GM18907 (cell line): Measurements from ENCODE around the gene CACNA1A.
"Not testable (repeated sequence)": the region's sequence is repeated elsewhere in the genome, so short reads cannot be mapped to it uniquely, and the experiment has no call there.

Experiments used
- ATAC-seq: cut with Tn5 transposase; IDR thresholded peaks from one replicate; pipeline ENCODE4 v1.9.1; 2021; ENCODE audit warnings: mild to moderate bottlenecking, moderate library complexity; ENCODE audit not compliant: unreplicated experiment

Gene CACNA1A

DNA sequence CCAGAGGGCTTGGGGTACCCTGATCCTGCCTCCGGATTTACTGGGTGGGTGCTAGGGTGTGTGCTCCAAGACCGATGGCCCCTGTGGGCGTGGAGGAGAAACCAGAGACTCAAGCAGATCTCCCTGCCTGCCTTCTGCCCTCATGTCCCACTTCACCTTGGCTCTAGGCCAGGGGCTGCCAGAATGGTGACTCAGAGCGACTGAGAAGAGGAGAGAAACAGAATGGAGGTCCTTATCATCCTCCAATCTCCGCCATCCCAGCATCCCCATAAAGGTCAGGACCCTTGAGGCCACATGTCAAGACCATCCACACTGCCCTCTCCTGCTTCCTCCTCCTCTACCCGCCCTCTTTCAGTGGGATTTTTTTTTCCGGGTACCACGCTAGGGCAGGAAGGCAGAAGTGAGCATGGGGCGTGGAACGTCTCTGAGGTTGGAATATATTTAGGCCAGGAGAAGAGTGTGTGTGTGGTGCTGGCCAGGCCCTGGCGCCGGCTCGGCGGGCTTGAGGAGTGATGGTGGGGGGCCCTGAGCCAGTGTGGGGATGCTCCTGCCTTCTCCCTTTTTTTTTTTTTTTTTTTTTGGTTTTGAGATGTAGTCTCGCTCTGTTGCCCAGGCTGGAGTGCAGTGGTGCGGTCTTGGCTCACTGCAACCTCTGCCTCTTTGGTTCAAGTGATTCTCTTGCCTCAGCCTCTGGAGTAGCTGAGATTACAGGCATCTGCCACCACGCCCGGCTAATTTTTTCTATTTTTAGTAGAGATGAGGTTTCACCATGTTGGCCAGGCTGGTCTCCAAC, 333.7 kb downstream of the CACNA1A start:
- ATAC-seq: no peak

DNA sequence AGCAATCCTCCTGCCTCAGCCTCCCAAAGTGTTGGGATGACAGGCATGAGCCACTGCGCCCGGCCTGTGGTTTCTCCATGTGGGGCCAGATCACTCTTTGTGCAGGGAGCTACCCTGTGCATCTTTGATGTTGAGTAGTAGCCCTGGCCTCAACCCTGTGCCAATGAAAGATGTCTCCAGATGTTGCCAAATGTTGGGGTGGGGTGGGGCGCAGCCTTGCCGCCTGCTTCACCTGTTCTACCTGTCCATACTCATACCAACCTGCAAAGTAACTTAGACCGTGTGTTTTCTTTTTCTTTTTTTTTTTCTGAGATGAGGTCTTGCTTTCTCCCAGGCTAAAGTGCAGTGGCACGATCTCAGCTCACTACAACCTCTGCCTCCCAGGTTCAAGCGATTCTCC, 335.1 kb downstream of the CACNA1A start:
- ATAC-seq: no peak

DNA sequence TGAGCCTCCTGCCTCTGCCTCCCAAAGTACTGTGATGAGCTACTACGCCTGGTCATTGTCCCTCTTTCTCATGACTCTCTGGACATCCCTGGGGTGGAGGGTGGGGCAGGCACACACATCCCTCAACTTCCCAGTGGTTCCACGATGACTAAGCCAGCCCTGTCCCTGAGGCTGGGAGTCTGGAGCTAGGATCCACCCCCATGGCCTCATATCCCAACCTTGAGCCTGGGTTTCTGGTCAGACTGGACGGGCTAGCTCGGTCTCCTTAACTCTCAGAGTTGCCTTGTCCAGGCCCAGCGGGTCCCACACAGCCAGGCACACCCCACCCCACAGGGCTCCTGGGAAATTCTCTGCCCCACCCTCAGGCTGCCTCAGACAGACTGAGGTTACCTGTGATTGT, 336.5 kb downstream of the CACNA1A start:
- no peak for ATAC-seq

DNA sequence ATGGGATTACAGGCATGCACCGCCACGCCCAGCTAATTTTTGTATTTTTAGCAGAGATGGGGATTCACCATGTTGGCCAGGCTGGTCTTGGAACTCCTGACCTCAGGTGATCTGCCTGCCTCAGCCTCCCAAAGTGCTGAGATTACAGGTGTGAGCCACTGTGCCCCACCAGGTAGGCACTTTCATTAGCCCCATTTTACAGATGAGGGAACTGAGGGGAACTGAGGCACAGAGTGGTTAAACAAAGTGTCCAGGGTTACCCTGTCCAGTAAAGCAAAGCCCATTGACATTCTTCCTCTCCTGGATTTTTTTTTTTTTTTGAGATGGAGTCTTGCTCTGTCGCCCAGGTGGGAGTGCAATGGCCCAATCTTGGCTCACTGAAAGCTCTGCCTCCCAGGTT, 340.1 kb downstream of the CACNA1A start:
- not testable (repeated sequence) for ATAC-seq

DNA sequence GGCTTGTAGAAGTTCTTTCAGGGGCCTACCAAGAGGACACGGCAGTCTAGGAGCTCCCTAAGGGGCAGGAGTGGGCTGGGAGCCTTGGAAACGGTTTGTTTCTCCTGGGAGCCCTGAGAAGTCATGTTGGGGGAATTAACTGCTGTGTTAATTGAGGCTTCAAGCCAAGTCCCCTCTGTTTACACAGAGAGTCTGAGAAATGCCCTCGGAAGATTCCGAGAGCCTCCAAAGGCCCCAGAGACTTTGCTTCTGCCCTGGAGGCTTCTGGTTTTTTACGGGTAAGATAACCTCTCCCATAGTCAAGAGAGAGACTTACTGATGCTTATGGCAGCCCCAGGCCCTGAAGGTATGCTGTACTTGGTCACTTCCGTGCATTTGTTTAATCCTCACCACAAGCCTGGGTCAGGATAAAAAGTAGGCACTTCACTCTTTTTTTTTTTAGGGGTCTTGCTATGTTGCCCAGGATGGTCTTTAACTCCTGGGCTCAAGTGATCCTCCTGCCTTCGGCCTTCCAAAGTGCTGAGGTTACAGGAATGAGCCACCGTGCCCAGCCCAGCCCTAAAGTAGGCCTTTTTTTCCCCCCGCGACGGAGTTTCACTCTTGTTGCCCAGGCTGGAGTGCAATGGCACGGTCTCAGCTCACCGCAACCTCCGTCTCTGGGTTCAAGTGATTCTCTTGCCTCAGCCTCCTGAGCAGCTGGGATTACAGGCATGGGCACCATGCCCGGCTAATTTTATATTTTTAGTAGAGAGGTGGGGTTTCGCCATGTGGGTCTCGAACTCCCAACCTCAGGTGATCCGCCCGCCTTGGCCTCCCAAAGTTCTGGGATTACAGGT, 340.9 kb downstream of the CACNA1A start:
- ATAC-seq: no peak

DNA sequence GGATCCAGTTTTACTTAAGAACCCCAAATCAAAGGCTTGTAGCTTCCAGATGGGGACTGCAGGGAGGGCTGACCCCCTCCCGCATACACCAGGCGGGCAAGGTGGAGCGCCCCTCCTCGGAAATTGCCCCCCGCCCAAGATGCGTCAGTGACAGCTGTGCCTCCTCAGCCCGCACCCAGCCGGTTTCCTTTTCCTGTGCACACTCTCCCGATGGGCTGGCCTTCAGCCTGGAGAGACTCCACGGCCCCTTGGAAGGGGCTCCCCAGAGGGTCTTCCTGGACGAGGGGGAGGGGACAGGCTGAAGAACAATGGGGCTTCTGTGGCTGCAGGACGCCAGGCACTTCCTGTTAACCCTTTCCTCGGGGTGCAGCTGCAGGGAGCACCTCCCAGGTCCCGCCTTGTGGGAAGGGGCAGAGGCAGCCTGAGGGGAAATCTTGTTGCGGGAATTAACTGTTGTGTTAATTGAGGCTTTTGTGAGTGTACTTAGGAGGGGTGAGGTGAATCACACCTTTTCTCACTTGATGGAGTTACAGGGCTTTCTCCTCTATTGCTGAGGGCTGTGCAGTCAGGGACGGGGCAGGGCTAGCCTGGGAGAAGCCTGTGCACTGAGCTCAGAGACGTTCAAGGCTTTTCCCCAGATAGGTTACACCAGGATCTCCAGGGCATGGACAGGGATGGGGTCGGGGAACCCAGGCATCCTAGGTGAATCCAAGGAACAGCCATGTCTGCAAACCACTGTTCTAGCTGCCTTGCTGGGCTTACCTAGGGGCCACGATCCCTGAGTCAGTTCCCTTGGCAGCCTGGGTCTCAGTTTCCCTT, 341.7 kb downstream of the CACNA1A start:
- no peak for ATAC-seq

DNA sequence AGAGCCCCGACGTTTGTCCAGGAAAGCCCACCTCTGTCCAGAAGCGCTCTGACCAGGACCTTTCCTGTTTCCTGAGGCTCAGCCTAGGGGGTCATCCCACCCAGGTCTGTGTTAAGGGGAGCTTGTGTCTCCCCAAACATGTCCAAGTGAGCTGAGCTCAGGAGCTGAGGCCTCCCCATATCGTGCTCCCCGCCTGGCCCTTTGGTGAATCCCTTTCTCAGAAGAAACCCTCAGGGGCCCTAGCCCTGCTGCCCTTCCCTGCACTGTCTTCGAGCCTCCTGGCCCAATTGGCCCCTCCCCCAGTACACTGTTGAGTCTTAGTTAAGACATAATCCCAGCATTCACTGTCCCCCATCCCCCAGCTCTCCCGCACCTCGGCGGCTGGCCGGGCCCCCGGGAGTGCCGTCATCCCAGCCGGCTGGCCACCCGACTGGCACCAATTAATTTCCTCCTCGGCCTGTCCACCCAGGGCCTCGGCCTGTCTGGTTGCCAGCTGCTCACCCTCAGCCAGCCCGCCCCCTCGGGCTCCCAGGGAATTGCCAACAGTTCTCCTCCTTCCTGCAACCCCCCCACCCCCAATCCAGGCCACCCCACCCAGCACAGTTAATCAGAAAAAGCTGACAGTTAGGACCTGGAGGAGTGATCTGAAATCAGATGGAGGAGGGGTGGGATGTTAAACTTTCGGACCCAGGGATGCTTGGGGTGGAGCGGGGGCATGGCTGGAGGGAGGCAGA, 342.5 kb downstream of the CACNA1A start:
- no peak for ATAC-seq

DNA sequence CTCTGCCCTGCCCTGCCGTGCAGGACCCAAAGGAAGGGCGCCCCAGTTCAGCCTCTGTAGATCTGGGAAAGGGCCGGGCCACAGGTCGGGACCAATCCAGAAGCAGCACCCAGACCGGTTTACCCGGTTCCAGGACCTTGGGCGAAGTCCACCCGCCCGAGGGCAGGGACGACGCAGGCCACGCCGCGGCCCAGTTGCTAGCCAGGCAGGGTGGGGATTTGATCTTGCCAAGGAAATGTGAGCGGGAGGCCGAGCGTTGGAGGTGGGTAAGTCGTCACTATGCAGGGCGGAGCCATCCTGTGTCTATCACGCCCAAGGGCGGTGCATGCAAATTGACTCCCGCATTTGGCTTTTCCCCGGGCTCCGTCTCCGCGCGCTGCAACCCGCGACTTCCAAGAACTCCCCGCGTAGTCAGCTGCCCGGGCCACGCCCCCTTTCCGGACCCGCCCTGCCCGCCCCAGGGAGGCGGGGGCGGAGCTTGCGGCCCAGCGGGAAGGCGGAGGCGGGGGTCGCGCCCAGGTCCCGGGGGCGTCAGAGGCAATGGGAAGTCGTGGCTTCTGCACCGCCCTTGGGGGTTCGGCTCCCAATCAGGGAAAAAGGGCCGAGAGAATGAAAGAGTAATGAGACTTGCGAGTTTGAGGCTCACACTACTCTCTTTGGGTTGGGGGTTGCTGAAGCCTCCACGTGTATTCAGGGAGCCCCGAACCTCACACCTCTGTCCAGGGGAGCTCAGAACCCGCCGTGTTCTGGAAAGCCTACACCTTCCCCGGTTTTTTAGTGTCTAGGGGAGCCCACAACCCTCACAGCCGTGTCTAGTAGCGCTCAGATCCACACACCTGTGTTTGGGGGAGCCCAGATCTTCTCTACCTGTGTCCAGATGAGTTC, 343.3 kb downstream of the CACNA1A start:
- peak; percentile 47 for ATAC-seq

DNA sequence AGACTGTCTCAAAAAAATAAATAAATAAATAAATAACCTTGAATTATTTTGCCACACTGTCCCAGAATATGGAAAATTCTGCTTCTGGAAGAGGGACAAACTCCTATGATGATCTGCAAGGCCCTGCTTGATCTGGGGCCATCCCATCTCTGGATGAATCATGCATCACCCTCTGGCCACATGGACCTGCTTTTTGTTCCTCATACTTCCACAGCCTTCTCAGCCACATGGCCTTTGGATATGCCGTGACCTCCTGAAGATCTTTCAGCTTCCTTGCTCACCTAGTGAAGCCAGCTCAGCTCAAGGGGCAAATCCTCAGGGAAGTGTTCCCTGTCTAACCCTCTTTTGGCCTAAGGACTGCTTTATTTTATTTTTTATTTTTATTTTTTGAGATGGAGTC, 345.7 kb downstream of the CACNA1A start:
- ATAC-seq: no peak

DNA sequence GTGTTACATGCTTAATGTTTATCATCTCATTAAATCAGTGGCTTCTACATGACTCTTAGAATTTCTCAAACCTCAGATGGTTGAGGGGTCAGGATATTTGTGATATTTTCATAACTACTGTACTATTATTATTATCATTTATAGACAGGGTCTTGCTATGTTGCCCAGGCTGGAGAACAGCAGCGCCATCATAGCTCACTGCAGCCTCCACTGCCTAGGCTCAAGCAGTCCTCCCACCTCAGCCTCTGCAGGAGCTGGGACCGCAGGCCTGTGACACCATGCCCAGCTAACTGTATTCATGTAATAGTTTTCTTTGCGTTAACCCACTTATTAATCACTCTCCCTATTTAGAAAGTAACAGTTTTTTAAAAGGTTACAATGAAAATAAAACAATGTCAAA, 346.6 kb downstream of the CACNA1A start:
- no peak for ATAC-seq
